IPS-NIHi7 (cell line): ENCODE measurements around the gene HTT-AS.

Experiments used
- DNase-seq: peaks from one replicate; pipeline ENCODE4 v3.0.0; 2012; ENCODE audit warnings: mixed read lengths; ENCODE audit errors: extremely low spot score

Gene HTT-AS

DNA sequence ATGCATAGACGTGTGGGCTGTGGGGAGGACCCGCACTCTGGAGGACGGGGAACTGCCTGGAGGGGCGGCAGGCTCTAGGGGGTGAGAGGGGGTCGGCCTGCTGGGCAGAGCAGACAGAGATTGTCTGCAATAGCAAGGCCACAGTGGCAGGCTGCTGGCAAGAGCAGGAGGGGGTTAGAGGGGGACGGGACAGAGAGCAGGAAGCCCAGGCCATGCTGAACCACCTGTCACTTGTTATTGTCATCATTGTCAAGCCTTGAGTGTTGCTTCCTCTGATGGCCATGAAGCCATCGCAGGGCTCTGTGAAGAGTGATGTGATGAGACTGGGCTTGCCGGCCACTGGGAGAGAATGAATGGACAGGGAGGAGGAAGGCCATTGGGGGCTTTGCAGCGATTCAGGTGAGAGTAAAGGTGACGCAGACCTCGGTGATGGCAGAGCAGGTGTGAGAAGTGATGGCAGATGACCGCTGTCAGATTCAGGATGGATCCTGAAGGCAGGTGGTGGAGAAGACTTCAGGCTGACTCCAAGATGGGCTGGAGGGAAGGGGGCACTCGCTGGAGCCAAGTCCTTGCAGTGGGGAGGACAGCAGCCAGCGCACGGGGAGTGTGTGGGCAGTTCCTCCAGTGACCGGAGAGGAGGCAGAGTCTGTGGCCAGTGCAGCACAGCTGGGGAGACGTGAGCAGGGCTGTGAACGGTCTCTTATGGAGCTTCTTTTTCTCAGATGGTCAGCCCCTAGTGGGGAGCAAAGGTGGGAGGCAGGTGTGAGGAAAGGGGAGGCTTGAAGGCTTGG, 43.6 kb downstream of the HTT-AS start:
- no peak for DNase-seq

DNA sequence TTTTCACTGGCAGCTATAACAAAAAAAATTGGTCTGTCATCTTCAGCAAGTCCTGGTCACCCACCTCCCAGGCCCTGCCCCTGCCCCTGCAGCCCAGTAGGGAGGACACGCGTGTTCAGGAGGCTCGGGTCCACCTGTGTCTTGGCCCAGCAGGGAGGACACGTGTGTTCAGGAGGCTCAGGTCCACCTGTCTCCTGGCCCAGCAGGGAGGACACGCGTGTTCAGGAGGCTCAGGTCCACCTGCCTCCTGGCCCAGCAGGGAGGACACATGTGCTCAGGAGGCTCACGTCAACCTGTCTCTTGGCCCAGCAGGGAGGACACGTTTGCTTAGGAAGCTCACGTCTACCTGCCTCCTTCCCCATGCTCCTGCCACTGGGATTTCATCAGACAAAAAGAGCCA, 44.9 kb downstream of the HTT-AS start:
- no peak for DNase-seq

DNA sequence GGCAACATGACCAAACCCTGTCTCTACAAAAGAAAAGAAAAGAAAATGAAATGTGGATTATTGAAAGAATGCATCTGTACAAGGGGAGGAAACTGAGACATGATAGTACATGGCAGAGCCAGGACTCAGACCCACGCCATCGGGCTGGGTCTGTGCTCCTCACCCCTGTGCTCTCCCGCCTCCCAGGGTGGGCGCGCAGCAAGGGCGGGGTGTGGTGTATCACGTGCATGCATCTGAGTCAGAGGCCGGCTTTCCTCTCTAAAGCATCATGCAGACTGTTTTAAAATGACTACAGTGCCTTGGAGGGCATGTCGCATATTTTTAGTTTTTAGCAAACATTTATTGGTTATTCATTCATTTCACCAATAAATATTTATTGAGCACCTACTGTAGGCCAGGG, 47.8 kb downstream of the HTT-AS start:
- no peak for DNase-seq

DNA sequence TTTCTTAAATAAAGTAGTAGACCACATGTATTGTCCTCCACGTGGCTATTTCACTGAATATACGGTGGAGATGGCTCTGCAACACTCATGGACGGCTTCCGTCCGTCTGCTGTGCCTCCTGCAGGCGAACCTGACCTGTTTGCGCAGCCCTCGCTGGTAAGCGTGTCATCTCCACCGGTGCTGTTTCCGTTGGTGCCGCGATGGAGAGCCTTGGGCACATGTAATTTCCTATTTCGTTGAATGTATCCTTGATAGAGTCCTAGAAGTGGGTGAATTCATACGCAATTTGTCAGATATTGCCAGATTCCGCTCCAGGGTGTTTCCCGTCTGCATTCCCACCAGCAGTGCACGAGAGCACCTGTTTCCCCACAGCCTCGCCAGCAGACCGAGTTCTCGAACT, 48.5 kb downstream of the HTT-AS start:
- no peak for DNase-seq

DNA sequence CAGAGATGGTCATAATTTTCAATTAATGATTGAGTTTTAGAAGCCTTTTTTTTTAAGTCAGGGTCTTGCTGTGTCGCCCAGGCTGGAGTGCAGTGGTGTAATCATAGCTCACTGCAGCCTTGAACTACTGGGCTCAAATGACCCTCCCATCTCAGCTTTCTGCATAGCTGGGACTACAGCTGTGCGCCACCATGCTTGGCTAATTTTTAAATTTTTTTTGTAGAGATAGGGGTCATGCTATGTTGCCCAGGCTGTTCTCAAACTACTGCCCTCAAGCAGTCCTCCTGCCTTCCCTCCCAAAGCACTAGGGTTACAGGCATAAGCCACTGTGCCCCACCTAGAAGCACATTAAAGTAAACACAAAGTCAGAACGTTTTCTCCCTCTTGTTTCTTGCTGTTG, 51.7 kb downstream of the HTT-AS start:
- no peak for DNase-seq

DNA sequence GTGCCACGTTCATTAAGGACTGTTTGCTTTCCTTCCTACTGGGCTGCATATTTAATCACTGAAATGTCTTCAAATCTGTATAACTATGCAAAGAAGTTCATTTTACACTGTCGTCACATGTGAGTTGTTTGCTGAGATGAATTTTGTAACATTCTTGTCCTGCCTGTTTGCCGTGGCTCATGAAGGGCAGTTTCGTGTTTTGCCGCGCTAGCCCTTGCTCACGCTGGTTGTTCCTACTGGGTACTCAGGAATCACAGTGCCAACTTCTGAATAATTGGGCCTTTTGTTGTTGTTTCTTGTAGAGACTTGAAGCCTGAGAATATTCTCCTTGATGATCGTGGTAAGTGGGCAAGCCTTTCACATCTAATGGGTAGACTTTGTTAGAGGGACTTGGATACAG, 52.2 kb downstream of the HTT-AS start:
- no peak for DNase-seq

DNA sequence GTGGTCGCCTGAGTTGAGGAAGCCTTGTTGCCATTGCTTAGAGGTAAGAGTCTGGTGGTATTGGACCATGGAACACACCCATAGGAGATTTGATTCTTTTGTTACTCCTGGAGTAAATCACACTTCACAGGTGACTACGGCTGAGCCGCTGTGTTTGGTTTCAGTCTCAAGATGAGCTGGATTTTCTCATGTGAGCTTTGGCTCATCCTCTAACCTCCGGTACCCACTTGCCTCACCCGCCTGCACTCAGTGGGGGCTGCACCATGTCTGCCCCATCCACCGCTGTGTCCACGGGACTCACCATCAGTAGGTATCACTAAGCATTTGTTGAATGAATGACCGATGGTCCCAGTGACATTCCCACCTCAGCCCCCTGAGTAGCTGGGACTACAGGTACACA, 52.7 kb downstream of the HTT-AS start:
- DNase-seq: no peak

DNA sequence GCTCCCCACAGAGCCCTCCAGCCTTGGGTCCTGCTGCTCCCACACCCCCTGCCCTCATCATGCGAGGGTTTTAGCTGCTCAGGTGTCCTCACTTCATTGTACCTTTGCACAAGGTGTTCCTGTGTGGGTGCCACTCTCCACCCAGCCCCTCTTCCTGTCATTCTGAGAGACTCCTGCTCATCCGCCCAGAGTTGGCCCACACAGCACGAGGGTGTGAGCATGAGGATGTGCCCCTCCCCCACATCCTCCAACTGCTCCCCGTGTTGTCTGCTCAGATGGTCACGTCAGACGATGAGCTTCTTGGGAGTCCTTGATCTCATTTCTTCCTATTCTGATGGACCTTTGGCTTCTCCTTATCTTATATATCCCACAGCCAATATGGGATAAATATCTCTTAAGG, 53.2 kb downstream of the HTT-AS start:
- no peak for DNase-seq

DNA sequence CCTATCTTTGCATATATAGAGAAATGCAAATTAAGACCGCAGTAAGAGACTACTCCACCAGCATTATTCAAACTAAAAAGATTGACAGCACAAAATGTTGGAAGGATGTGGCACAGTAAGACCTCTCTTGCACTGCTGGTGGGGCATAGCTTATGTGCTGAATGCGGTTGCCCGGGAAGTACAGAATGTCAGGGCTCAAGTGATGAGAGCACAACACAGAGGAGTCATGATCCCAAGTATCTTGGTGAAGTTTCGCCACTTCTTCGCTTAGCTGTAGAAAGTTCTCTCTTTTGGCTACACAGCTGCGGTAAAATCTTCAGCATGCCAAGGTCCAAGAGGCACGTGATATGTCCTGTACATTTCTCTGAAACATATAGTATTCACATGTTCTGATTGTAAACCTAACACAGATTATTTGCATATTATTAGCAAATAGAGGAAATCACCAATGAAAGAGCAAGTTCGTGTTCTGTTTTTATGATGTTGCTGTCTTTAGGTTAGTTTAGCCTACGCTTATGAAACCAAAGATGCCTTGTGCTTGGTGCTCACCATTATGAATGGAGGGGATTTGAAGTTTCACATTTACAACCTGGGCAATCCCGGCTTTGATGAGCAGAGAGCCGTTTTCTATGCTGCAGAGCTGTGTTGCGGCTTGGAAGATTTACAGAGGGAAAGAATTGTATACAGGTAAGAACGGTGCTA, 55.0 kb downstream of the HTT-AS start:
- no peak for DNase-seq

DNA sequence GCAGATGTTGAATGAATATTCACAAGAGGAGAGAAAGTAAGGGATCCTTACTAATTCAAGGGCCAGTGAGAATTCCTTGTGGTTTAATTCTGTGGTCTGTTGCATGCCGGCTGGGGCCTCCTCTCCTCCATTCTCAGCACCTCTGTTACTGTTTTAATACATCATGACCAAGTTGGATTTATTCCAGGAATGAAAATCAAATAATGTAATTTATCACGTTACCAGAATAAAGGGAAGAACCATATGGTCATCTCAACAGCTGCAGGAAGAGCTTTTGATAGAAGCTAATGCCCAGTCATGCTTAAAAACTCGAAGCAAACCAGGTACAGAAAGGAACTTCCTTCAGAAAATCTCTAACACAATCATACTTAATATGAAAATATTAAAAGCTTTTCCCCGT, 56.8 kb downstream of the HTT-AS start:
- DNase-seq: no peak

DNA sequence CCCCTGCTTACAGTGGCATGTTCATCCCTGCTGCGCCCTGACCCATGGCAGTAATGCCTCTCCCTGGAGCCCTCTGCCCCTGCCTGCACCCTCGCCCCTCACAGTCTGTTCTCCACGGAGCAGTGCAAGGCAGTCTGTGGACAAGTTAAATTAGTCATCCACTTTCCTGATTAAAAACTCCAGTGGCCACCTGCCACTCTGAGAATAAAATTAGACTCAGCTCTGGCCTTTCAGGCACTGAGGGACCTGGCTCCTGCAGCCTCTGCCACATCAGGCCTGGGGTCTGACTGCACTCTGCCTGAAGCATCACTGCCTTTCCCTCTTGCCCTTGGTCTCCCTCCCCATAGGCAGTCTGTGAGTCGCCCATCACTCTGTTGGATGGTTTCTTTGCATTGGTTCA, 57.4 kb downstream of the HTT-AS start:
- no peak for DNase-seq

DNA sequence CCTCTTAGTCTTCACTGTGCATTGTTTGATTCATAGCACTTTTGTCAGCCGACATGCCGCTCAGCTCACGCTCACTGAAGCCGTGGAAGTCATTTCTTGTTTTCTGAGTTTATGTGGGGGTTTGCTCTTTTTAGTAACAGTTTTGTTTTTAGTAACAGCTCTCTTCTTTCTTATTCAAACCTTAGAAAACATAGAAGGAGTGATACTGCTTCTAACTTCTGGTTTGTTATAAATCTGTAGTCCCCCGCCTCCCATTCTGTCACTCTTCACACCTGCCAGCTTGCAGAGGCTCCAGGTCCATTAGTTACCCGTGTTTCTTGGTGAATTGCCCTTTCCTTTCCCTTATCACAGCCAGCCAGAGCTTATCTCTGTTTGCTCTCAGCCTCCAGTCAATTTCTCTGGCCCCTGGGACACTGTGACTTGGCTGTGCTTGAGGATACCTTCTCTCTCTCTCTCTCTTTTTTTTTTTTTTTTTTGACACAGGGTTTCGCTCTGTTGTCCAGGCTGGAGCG, 60.4 kb downstream of the HTT-AS start:
- no peak for DNase-seq
